ENCODE measurements around the gene LRRC26.
"Not testable (repeated sequence)": the region's sequence is repeated elsewhere in the genome, so short reads cannot be mapped to it uniquely, and the experiment has no call there.

LRRC26 gene

DNA sequence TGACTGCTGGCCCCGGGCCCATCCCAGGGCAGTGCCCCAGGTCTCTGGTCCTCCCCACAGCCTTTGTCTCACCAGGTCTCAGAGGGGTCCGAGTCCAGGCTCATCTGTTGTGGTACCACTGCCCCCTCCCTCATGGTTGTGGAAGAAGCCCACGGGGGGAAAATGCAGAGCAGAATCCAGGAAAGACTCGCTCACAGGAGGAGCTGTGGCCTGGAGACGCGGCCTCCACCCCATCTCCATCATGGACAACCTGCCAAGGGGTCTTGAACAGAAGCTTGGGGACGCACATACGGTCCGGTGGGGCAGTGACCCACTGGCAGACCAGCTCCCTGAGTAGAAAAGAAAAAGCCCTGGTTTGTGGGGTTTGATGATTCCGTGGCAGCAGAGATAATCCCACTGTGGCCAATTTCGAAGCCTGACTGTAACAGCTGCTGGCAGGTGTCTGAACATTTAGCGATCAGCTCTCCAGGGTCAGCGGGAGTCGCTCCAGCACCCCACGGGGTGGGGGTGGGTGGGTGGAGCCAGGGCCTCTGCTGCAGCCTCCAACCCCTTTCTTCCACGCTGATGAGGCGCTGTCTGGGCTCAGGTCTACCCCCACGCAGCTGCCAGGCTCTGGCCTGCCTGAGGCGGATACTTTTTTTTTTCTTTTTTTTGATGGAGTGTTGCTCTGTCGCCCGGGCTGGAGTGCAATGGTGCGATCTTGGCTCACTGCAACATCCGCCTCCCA is 32.8 kb downstream of the LRRC26 start:
- no peak for DNase-seq (ENCODE audit: low read depth in 2 of 2)

DNA sequence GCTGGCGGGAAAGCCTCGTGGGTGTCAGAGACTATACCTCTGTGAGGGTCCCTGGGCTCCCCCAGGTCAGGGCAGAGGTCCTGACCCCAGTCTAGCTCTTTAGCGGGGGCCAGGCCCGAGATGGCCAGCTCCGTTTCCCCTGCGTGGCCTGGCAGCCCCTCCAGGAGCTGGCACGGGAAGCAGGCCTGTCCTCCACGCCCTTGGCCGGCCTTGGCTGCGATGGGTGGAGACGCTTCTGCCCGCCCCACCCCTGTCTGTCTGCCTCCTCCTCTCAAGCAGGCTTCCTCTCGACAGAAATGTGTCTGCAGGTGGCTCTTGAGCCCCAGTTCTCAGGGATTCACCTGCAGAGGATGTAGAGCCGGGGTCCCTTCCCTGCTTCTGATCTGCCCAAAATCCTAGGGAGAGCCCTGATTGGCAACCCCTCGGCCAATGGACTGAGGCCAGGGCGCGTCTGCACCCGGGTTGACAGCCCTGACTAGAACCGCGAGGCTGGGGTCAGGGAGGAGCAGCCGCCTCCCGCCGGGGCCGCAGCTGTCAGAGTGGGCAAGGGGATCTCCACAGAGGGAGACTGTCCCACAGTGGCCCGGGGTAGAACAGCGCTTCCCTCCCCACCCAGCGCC is 33.5 kb downstream of the LRRC26 start:
- DNase-seq (ENCODE audit: low read depth in 2 of 2) = no peak

DNA sequence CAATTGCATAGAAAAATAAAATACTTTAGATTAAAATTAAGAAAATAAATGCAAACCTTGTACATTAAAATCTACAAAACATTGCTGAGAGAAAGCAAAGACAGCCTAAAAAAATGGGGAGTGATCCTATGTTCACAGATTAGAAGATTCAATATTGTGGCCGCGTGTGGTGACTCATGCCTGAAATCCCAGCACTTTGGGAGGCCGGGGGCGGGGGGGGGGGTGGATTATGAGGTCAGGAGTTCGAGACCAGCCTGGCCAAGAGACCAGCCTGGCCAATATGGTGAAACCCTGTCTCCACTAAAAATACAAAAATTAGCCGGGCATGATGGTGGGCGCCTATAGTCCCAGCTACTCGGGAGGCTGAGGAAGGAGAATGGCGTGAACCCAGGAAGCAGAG is 34.7 kb downstream of the LRRC26 start:
- not testable (repeated sequence) for DNase-seq (ENCODE audit: low read depth in 2 of 2)

DNA sequence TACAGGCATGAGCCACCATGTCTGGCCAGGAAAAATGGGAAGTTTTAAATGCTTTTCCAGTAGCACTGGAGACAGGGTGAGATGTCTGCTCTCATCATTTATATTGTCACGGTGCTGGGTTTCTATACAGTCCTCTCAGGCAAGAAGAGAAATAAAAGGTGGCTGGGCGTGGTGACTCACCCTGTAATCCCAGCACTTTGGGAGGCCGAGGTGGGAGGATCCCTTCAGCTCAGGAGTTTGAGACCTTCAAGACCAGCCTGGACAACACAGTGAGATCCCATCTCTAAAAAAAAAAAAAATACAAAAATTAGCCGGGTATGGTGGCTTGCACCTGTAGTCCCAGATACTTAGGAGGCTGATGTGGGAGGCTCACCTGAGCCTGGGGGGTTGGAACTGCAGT is 35.7 kb downstream of the LRRC26 start:
- DNase-seq (ENCODE audit: low read depth in 2 of 2) = no peak

DNA sequence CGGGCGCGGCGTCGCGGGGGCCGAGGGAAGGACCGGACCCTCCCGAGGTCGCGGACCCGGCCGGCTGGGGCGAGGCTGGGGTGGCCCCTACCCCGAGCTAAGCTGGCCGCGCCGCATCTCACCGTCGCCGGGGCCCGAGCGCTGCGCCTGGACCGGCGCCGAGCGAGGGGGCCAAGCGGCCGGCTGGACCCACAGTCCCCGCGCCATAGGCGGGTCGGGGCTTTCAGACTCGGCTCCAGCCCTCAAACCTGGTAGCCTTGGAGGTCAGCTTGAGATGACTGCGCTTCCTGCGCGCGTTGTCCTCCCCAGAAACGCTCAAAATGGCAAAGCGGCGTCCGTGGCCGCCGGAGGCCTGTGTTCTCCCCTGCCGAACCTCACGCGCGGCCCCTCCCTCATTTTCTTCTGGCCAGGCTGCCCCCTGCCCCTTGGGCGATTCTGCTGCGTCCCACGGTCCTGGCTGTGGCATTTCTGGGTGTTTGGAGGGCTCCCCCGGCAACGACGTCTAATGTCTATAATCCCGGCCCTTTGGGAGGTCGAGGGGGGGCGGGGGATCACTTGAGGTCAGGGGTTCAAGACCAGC is 39.6 kb downstream of the LRRC26 start:
- DNase-seq (ENCODE audit: low read depth in 2 of 2) = no peak

DNA sequence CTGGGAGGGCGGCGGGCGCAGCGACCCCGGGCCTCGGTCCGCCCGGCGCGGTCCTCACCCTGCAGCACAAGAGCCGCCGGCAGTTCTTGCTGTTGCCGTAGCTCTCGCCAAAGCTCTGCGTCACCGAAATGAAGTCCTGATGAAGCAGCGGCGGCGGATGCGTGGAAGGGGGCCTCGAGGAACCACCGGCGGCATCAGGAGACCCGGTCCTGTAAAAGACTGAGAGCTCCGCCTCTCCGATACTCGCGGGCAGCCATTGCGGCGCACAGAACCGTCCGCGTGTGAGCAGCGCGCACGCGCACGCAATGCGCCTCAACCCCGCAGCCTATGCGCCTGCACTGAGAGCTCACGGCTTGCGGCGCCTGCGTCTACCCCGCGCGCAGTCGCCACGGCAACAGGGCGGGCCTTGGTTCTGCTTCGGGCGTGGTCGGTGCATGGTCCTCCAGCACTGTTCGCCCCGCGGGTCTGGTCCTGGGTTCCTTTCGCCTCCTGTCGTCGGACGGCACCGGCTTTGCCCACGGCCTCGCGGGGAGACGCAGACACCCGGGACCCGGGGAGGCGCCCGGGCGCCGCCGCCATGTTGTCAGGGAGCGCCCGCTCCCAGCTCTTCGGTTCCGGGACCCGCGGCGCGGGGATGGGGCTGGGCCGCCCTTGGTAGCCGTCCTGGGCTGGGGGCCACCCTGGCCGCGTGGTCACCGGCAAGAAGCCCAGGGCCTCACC is 40.2 kb downstream of the LRRC26 start:
- peak; percentile 83 to 84 for DNase-seq (ENCODE audit: low read depth in 2 of 2)

DNA sequence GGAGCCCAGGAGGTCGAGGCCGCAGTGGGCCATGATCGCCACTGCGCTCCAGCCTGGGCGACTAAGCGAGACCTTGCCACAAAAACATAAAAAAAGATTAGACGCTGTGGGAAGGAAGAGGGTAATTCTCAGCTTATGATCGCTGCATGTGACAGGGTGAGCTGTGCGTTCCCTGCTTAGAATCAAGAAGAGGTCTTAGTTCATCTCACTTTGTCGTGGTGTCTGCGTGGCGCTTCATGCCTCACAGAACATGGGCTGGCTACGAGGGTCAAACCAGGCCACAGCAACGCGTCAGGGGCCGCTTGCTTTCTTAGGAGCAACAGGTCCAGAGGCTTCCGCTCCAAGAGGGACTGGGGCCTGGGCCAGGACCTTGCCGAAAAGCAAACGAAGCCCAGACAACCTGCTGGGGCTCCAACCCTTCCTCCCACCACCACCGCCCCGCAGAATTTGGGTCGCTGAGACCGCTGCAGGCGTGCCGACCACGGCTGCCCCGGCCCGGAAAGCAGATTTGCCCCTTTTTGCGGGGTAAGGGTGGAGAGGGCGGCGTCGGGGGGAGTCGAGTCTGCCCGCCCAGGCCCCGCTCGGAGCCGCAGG is 40.9 kb downstream of the LRRC26 start:
- no peak for DNase-seq (ENCODE audit: low read depth in 2 of 2)

DNA sequence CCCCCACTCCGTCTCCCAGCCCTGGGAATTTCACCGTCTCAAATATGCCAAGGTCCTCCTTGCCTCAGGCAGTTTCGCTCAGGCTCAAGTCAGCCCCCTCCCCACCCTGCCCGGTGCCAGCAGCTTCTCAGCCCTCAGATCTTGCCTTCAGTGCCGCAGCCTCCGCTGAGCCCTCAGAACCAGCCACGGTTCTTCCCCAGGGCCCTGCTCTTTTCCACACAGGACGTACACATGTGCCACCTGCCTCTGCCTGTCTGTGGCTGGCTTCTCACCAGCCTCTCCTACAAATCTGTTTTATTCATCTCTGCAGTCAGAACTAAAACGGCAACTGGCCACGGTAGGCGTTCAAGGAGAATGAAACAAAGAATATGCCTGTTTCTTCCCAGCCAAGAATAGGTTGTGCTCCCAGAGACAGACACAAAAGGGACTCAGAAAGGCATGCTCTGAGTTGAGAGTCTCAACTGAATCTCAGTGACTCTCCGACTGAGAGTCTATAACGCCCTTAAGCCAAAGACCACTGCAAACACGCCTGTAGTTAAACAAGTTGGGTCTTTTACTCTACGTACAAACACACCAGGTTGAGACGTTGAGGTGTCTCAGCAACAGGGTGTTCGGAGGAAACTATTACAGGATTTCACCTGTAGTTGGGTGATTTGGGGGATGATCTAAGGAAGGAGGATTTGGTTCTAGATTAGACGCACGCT is 41.5 kb downstream of the LRRC26 start:
- DNase-seq (ENCODE audit: low read depth in 2 of 2) = peak in 1 of 2 experiments; percentile 17

DNA sequence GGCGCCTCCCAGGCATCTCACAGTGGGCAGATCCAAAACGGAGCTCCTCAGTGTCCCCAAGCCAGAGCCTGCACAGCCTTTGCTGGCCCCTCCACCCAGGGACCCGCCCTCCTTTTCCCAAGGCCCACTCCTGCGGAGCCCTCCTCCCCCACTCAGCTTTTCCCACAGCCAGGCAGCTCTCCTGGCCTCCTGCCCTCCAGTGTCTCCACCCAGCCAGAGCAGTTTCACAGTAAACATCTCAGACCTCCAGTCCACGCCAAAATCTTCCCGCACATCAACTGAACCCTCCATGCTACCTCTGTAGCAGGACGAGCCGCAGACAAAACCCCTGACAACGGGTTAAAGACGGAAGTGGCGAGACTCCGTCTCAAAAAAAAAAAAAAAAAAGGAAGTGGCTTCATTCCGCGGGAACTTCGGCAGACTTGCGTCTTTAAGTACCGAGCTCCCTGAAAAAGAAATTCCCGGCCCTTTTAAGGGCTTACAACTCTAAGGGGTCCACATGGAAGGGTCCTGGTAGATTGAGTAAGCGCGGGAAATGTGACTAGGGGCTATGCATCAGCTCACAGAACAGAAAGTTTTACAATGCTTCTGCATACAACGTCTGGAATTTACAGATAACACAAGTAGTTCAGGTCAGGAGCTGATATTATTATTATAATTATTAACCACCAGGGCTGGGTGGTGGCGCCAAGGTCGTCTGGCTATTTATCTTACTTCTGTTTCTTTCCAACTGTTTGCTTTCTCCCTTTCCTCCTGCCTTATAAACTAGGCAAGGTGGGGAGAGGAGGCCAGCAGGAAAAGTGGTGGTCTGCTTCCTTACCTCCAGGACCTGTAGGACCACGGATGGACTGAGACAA is 42.3 kb downstream of the LRRC26 start:
- peak in 1 of 2 experiments; percentile 20 for DNase-seq (ENCODE audit: low read depth in 2 of 2)

DNA sequence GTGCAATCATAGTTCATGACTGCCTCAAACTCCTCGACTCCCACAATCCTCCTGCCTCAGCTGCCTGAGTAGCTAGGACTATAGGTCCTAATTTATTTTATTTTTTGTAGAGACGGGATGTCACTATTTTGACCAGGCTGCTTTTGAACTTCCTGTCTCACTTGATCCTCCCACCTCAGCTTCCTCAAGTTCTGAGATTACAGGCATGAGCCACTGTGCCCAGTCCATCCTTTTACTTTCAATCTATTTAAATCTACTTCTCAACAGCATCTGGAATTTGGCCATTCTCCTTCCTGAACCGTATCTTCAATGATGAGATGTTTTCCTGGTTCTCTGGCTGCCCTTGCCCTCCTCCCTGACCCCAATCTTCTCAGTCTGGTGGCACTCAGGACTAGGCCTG is 43.1 kb downstream of the LRRC26 start:
- DNase-seq (ENCODE audit: low read depth in 2 of 2) = no peak

DNA sequence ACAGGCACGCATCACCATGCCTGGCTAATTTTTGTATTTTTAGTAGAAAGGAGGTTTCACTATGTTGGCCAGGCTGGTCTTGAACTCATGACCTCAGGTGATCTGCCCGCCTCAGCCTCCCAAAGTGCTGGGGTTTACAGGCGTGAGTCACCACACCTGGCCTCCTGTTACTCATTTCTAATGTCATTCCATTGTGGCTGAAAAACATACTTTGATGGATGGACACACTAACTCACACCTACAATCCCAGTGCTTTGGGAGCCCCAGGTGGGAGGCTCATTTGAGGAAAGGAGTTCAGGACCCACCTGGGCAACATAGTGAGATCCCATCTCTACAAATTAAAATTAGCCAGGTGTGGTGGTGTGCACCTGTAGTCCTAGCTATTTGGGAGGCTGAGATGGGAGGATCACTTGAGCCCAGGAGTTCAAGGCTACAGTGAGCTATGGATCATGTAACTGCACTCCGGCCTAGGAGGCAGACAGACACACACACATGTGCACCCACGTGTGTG is 45.8 kb downstream of the LRRC26 start:
- DNase-seq (ENCODE audit: low read depth in 2 of 2) = not testable (repeated sequence)

DNA sequence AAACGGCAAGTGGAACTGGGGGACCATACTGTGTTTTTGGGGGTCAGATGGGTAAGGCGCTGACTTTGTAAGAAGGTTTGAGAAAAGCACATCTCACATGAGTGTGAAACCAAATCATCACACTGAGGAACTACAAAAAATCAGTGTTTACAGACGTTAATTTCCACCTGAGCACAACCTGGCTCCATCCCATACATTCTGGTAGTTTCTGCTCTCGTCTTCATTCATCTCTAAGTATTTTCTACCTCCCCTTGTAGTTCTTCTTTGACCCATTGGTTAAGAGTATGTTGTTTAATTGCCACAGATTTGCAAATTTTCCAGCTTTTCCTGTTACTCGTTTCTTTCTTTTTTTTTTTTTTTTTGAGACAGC is 46.4 kb downstream of the LRRC26 start:
- no peak for DNase-seq (ENCODE audit: low read depth in 2 of 2)

DNA sequence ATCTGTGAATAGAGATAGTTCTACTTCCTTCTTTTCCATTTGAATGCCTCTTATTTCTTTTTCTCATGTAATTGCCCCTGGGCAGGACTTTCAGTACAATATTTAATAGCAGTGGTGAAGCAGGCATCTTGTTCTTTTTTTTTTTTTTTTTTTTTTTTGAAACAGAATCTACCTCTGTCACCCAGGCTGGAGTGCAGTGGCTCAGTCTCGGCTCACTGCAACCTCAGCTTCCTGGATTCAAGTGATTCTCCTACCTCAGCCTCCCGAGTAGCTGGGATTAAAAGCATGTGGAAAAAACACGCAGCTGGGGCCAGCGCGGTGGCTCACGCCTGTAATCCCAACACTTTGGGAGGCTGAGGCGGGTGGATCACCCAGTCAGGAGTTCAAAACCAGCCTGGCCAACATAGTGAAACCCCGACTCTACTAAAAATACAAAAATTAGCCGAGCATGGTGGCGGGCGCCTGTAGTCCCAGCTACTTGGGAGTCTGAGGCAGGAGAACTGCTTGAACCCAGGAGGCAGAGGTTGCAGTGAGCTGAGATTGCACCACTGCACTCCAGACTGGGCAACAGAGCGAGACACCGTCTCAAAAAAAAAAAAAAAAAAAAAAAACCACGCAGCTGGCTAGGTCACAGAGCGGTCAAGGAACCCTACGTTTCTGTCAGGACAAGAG is 46.9 kb downstream of the LRRC26 start:
- not testable (repeated sequence) for DNase-seq (ENCODE audit: low read depth in 2 of 2)

DNA sequence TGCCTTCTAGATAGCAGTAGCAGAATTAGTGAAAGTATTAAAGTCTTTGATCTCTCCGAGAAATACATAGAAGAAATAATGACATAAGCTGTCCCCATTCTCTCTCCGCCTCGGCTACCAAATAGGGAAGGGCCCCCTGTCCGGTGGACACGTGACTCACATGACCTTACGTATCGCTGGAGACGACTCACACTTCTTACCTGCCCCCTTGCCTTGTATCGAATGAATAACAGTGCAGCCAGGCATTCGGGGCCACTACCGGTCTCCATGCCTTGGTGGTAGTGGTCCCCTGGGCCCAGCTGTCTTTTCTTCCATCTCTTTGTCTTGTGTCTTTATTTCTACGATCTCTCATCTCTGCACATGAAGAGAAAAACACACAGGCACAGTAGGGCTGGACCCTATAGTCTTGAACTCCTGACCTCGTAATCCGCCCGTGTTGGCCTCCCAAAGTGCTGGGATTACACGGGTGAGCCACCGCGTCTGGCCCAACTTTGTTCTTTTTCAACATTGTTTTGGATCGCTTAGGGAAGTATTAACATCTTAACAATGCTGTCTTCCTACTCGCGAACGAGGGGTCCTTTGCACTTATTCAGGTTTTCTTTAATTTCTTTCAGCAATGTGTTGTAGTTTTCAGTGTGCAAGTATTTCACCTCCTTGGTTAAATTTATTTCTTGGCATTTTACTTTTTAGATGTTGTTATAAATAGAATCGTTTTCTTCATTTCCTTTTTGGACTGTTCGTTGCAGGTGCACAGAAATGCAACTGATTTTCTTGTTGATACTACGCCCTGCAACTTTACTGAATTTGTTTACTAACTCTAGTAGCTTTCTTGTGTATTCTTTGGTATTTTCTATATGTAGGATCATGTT is 47.7 kb downstream of the LRRC26 start:
- DNase-seq (ENCODE audit: low read depth in 2 of 2) = not testable (repeated sequence)

Data from stimulated activated CD4-positive, alpha-beta T cell treated with anti-CD3 and anti-CD28 coated beads, Interleukin-12 subunit alpha, Interleukin-12 subunit beta, amount 100 ng/mL, for 24 hours (primary cell).